GM18858 (cell line): ENCODE data around the gene TMEM63A.
"Not testable (repeated sequence)": the region's sequence is repeated elsewhere in the genome, so short reads cannot be mapped to it uniquely, and the experiment has no call there.

Experiments
- ATAC-seq: cut with Tn5 transposase; IDR thresholded peaks from one replicate; pipeline ENCODE4 v1.9.1; 2021; ENCODE audit not compliant: unreplicated experiment

Gene TMEM63A

GRCh38 chr1:225881959-225882693 is at the start of gene TMEM63A:
TMEM63A (minus strand) TSS chr1:225882380; CDS start chr1:225877580, 4,800 bp downstream.
- ATAC-seq: peak; percentile 58

DNA sequence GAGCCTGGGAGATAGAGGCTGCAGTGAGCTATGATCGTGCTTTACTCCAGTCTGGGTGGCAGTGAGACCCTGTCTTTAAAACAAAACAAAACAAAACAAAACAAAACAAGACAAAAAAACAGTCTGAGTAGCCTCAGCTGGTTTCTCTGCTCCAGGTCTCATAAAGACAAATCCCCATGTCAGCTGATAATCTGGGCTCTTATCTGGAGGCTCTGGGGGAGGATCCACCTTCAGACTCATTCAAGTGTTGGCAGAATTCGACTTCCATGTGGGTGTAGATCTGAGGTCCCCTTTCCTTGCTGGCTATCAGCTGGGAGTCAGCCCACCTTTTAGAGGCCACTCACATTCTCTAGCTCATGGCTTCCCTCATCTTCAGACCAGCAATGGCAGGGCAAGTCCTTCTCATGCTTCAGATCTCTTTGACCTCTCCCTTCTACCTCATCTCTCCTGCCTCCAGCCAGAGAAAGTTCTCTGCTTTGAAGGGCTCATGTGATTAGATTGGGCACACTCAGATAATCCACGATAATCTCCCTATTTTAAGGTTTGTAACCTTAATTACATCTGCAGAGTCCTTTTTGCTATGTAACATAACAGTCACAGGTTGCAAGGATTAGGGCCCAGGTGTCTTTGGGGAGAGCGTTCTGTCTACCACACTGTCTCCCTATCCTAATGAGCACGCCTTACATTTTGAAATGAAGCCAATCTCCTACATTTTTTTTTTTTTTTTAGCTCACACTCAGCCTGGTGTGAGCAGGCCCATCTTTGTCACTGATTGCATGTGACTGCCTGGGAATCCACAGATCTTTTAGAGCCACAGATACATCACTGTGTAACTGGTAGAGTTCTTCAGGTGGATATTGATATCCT is 49.3 kb upstream of the TMEM63A start:
- ATAC-seq: no peak

DNA sequence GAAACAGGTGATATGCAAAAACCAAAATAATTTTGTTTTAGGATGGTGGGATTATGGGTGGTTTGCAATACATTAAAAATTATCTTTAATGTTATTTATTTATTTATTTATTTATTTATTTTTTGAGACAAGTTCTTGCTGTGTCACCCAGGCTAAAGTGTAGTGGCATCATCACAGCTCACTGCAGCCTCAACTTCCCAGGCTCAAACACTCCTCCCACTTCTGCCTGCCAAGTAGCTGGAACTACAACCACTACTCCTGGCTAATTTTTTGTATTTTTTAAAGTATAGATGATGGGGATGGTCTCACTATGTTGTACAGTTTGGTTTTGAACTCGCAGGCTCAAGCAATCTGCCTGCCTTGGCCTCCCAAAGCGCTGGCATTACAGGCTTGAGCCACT is 48.4 kb upstream of the TMEM63A start:
- no peak for ATAC-seq

GRCh38 chr1:225929462-225929861 is 47.3 kb upstream of the TMEM63A start:
- ATAC-seq: not testable (repeated sequence)

- no peak for ATAC-seq
Observed at GRCh38 chr1:225928186-225929175, 46.3 kb upstream of the TMEM63A start.

- ATAC-seq: no peak
Observed at GRCh38 chr1:225926551-225927113, 44.5 kb upstream of the TMEM63A start.

- peak; percentile 97 for ATAC-seq
Observed at GRCh38 chr1:225923692-225924555, 41.7 kb upstream of the TMEM63A start, which contains the start of gene PYCR2. PYCR2 (minus strand) TSS chr1:225924250; CDS start chr1:225924110, 140 bp downstream.

- ATAC-seq: no peak
Observed at GRCh38 chr1:225923381-225923691, 41.2 kb upstream of the TMEM63A start.

- no peak for ATAC-seq
Observed at GRCh38 chr1:225921734-225922709, 39.8 kb upstream of the TMEM63A start.

DNA sequence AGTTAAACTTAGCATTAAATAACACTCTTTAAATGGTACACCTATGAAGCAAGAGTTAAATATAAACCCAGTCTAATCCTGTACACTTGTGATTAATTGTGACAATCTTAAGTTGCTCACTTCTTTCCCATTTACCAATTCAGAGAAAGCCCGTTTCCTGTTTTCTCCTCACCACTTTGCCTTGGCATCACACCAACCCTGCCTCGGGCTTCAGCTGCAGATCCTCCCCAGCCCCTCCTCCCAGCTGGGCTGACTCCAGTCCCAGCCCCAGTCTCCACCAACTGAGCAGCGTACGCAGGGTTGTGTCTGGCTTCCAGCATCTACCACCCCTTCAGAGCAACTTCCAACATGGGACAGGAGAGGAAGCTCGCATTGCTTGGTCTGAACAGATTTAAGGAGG is 37.7 kb upstream of the TMEM63A start:
- no peak for ATAC-seq

- ATAC-seq: no peak
Observed at GRCh38 chr1:225918280-225918679, 36.1 kb upstream of the TMEM63A start.

GRCh38 chr1:225917536-225917935 is 35.4 kb upstream of the TMEM63A start:
- no peak for ATAC-seq

- no peak for ATAC-seq
Observed at GRCh38 chr1:225917101-225917500, 34.9 kb upstream of the TMEM63A start.

DNA sequence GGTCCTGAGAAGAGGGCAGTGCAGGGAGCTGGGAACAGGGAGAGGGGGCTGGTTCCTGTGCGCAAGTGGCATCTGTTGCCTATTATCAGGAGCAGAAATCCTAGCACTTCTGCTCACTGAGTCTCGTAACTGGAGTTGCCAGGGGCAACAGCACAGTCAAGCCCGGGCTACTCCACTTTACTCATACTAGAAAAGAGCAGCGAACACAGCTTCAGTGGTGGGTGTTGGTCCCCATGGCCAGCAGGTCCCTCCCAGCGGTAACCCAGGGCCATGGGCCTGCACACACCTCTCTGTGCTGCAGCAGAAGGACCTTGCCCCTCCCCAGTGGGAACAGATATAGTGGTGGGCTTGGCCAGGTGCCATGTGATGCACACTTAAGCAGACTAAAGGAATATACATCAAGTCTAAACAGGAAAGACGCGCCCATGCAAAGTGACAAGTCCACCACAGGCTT is 33.4 kb upstream of the TMEM63A start:
- no peak for ATAC-seq

DNA sequence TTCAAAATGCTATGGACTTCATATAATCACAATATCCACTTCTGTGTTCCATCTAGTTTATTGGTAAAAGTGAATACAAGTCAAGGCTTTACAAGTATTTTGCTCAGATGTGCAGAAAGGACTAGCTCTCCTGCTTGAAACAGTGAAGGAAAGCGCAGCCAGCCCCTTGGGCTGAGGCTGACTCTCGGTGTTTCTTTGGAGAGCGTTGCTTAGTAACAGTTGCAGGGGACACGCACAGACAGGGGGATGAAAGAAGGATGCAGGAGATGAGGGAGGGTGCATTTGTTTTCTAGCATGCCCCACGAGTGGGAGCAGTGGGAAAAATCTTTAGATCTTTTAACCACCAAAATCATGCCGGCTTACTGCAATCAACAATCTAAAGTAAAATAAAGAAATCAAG is 32.8 kb upstream of the TMEM63A start:
- no peak for ATAC-seq

GRCh38 chr1:225914391-225914790 is 32.2 kb upstream of the TMEM63A start:
- no peak for ATAC-seq

DNA sequence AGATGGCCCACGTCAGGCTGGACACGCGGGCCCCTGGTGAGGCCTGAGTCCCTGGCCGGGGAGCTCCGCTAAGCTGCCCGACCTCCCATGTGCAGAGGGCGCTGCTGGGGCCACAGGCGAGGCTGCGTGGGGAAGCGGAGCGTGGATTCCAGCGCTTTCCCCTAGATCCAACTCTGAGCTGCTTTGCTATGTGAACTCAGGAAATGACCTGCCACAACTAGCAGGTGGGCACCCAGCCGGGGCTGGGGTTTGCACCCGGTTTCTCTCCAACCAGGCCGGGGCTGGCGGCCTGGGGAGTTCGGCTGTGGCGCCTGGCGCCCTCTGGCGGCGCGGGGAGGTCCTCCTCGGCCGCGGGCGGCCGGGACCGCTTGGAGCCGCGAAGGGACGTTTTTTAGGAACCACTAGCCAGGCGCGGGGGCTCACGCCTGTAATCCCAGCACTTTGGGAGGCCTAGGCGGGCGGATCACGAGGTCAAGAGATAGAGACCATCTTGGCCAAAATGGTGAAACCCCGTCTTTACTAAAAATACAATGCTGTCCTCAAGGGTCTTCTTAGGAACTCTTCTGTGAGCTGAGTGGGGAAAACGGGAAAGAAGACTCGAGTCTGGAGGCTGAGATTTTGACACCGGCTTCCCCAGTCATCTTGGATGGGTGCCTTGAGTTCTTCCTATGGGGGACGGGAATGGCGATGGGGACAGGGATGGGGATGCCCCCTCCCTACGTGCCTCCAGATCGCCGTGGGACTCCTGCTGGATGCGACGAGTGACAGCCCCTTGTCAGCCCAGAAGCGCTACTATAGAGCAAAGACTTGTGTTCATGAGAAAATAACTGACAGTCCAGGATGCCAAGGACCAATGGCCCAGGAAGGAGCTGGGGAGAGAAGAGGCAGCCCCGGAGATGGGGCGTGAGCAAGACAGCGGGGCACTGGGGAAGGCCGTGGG is 29.3 kb upstream of the TMEM63A start:
- ATAC-seq: peak; percentile 61
